ENCODE measurements around the gene UBE2A. TPM values are rescaled to one million over a fixed set of nuclear protein-coding genes. Genes with fewer than 3 reads are reported as not detected.

UBE2A gene
- total and polyA plus RNA-seq, 2 of the 13 experiments (the other 11 are each of a cell fraction or from before 2014, with no cell fraction given): 17.0 to 30.5 TPM

- no peak for TF ChIP-seq ZNF121 (CRISPR knock-in tag; IDR thresholded peaks at IDR 0.05)
These were observed 33.2 kb upstream of the UBE2A start (continued) for GRCh38 chrX:119541188-119541587.

GRCh38 chrX:119549327-119550016, 24.9 kb upstream of the UBE2A start:
- Histone ChIP-seq H3K4me3 (replicated peaks in 1 of 3; ENCODE audit: insufficient read depth in 1 of 3, low read depth in 2 of 3, low read length in 3 of 3) (no peak overlapping the region), H3K9me3 (ENCODE audit: low read length) (no peaks in the 10 kb centered on the region), H3K36me3 (replicated peaks in 1 of 2; ENCODE audit: control insufficient read depth in 1 of 2, insufficient read depth in 2 of 2, low read length in 2 of 2) (no peaks in the 10 kb centered on the region; a peak in 1 of 5 replicates), H3K4me1 (ENCODE audit: insufficient read depth, low read length) (no peaks in the 10 kb centered on the region), H3K9ac (ENCODE audit: insufficient read depth, low read depth, low read length) (no peak overlapping the region), H3K27me3 (ENCODE audit: control insufficient read depth in 1 of 2, insufficient read depth in 2 of 2, low read length in 2 of 2) (no peaks in the 10 kb centered on the region), H3K79me2 (ENCODE audit: insufficient read depth, low read length) (no peaks in the 10 kb centered on the region), H4K20me1 (ENCODE audit: insufficient read depth, low read length) (no peaks in the 10 kb centered on the region), H3K27ac (ENCODE audit: extremely low read length, insufficient read depth, low read length) (no peak overlapping the region), H3K4me2 (ENCODE audit: low read depth, low read length) (no peak overlapping the region), H2AFZ (ENCODE audit: low read length) (no peak overlapping the region)
- ATAC-seq: no peak
- in situ Hi-C loops (cut with HindIII; ENCODE audit: extremely low pct_ligation_motif_present, low pct_unique_long_range_greater_than_20kb): no loop called here
- intact Hi-C loops (cut with micrococcal nuclease; ENCODE audit: unreplicated experiment): no loop called here
- POLR2A ChIA-PET: no interaction called here
- FAIRE-seq: no peak
- 81% methylated on average over 6 of the region's 7 CpGs for WGBS (ENCODE audit: low lambda C conversion rate)
- no TSS peak for BruUV-seq (replicated peaks)
- TF ChIP-seq ZNF10 (CRISPR knock-in tag; IDR thresholded peaks at IDR 0.05; ENCODE audit: borderline replicate concordance, low read depth): no peak
- no peak for TF ChIP-seq TBX2 (CRISPR knock-in tag; IDR thresholded peaks at IDR 0.05; ENCODE audit: borderline replicate concordance)
- TF ChIP-seq GMEB1 (CRISPR knock-in tag; IDR thresholded peaks at IDR 0.05; ENCODE audit: borderline replicate concordance): no peak
- TF ChIP-seq ATF6 (CRISPR knock-in tag; conservative IDR thresholded peaks at IDR 0.05): no peak
- TF ChIP-seq NR0B2 (CRISPR knock-in tag; IDR thresholded peaks at IDR 0.05): no peak
- no peak for TF ChIP-seq ZNF83 (CRISPR knock-in tag; IDR thresholded peaks at IDR 0.05; ENCODE audit: borderline replicate concordance)
- TF ChIP-seq ZNF513 (CRISPR knock-in tag; conservative IDR thresholded peaks at IDR 0.05): no peak
- TF ChIP-seq KMT2A (CRISPR knock-in tag; IDR thresholded peaks at IDR 0.05): no peak
- TF ChIP-seq ISL2 (CRISPR knock-in tag; IDR thresholded peaks at IDR 0.05): no peak
- no peak for TF ChIP-seq ZEB1 (IDR thresholded peaks at IDR 0.05; ENCODE audit: insufficient replicate concordance, low read depth)
- no peak for DNase-seq (ENCODE audit: low spot score)
- CTCF ChIA-PET (ENCODE audit: low intra/inter-chr PET ratio, low total read pairs): no interaction called here

Measured in HepG2 (cell line).